ENCODE data around the gene SLC16A6.
"Not testable (repeated sequence)": the region's sequence is repeated elsewhere in the genome, so short reads cannot be mapped to it uniquely, and the experiment has no call there.

The SLC16A6 gene

GRCh38 chr17:68289936-68290267, 1.0 kb downstream of the SLC16A6 start:
- DNase-seq (ENCODE audit: low spot score), result no peak

DNA sequence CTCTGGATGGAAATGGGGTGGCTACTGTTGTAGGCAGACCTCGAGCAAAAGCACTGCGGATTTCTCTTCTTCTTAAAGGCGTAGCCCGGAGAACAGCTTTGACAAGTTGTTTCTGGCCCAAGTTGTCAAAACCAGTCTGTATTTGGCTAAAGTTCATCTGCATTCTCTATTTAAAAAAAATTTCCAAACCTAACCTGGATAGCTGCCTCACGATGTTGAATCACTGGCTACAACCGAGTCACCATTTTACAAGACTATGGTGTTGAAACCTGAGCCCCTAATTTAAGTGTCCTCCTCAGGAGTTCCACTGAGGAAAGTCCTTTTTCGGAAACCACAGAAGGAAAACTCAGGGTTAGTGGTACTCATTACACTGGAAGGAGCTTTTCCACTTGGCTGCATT, 1.5 kb downstream of the SLC16A6 start:
- no peak for DNase-seq (ENCODE audit: low spot score)

DNA sequence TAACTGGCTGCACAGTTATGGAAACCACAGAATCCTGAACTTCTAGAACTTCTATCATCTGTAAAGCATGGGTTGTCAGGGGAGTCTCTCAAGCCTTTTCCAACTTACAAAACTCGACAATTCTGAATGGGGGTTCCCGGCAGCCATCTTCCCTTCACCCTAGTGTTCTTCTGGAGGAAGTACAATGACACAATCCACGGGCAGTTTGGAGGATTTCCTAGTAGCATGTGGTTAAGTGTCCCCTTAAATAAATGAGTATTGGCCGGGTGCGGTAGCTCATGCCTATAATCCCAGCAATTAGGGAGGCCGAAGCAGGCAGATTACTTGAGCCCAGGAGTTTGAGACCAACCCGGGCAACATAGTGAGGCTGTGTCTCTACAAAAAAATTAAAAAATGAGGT, 2.1 kb downstream of the SLC16A6 start:
- no peak for DNase-seq (ENCODE audit: low spot score)

- no peak for DNase-seq (ENCODE audit: low spot score)
Measured at GRCh38 chr17:68288375-68288774, 2.6 kb downstream of the SLC16A6 start.

- DNase-seq (ENCODE audit: low spot score), result not testable (repeated sequence)
Measured at GRCh38 chr17:68281965-68282364, 9.0 kb downstream of the SLC16A6 start.

GRCh38 chr17:68277807-68278206, 13.1 kb downstream of the SLC16A6 start:
- DNase-seq (ENCODE audit: low spot score), result no peak

DNA sequence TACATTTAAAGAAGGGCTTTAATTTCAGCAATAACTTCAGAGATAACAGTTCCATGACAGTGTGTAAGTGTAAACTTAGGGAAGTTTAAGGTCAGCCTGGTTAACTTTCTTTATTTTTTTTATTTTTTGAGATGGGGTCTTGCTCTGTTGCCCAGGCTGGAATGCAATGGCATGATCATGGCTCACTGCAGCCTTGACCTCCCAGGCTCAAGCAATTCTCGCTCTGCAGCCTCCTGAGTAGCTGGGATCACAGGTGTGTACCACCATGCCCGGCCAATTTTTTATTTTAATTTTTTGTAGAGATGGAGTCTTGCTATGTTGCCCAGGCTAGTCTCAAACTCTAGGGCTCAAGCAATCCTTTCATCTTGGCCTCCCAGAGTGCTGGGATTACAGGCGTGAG, 14.6 kb downstream of the SLC16A6 start:
- DNase-seq (ENCODE audit: low spot score), result not testable (repeated sequence)

DNA sequence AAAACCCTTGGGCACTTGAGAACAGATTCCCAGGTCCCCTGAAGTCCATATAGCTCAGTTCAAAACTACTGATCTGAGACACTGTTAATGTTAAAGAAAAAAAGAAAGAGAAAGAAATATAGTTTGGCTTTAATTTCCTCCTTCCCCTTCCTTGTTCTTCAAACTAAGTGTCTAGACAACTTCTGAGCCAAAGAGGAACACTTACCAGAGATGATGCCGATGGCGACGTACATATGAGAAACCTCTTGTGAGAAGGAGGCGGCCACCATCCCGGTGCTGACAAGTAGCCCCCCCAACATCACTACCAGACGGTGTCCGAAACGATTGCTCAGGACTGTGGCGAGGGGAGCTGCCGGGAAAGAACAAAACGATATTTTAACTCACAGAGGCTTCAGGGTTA, 17.2 kb downstream of the SLC16A6 start:
- DNase-seq (ENCODE audit: low spot score), result no peak

GRCh38 chr17:68265833-68266232, 25.1 kb downstream of the SLC16A6 start:
- DNase-seq (ENCODE audit: low spot score), result not testable (repeated sequence)

GRCh38 chr17:68263101-68263681, 27.7 kb downstream of the SLC16A6 start:
- peak; percentile 57 for DNase-seq (ENCODE audit: low spot score)

GRCh38 chr17:68262467-68262866, 28.5 kb downstream of the SLC16A6 start:
- DNase-seq (ENCODE audit: low spot score), result not testable (repeated sequence)

- DNase-seq (ENCODE audit: low spot score), result no peak
Measured at GRCh38 chr17:68260051-68260762, 30.7 kb downstream of the SLC16A6 start.

GRCh38 chr17:68259648-68259951, 31.3 kb downstream of the SLC16A6 start:
- not testable (repeated sequence) for DNase-seq (ENCODE audit: low spot score)

GRCh38 chr17:68258890-68259647, 31.9 kb downstream of the SLC16A6 start:
- DNase-seq (ENCODE audit: low spot score), result not testable (repeated sequence)

DNA sequence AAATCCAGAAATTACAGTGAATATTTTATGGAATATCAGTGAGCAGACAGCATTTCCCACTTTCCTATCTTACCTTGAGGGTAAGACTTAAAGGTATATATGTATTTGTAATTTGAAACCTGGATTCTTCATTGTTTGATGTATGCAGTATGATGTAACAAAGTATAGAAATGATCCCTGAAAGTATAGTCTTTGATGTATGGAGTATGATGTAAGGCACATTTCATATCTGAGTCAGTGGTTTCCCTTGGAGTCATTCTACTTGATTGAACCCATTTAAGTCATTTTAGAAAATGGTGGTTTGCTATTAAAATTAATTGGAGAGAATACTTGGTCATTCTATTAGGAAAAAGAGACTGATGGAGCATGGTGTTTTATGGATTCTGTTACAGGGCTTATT, 33.0 kb downstream of the SLC16A6 start:
- DNase-seq (ENCODE audit: low spot score), result no peak

DNA sequence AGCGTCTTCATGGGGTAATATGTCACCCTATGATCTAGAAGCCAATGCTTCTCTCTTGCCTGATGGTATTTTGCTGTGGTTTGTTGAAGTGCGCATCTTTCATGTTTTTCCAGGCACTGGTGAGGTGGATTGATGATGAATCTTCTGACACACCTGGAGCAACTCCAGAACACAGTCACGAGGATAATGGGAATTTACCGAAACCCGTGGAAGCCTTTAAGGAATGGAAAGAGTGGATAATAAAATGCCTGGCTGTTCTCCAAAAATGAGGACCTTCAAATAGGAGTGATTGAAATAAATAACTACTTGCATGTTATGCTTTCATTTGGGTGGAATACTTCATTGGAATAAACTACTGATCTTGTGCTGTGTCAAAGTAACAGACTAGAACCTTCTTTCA, 34.2 kb downstream of the SLC16A6 start:
- not testable (repeated sequence) for DNase-seq (ENCODE audit: low spot score)

DNA sequence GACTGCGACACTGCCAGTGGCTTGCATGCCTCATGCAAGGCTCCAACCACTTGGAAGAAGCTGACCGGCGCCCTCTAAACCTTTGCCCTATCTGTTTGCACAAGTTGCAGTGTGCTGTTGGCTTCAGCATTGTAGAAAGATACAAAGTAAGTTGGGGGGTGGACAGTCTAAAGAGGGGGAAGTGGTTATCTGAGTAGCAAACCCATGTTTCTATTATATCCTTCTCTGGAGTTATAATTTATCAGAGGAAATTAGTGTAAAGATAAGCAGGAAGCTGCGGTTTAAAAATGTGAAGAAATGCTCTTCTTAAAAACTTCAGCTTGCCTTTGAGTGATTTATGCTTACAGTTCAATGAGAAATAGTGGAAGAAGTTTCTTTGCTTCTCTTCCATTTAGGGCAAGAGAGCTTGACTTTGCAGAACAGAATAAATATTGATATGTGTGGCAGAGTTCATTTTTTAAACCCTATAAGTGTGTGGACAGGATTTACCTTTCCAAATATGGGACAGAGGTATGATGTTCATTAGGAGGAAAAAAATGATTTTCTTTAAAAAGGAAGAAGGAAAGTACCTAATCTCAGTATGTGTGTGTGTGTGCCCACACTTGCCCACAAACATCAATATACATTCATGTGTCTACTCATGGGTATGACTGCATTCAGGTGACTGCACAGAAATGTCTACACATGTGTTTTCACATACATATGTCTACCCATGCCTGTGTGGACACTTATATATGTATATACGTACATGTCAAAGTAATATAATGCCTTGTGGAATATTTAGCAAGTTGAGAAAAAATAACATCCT, 35.0 kb downstream of the SLC16A6 start:
- DNase-seq (ENCODE audit: low spot score), result no peak

DNA sequence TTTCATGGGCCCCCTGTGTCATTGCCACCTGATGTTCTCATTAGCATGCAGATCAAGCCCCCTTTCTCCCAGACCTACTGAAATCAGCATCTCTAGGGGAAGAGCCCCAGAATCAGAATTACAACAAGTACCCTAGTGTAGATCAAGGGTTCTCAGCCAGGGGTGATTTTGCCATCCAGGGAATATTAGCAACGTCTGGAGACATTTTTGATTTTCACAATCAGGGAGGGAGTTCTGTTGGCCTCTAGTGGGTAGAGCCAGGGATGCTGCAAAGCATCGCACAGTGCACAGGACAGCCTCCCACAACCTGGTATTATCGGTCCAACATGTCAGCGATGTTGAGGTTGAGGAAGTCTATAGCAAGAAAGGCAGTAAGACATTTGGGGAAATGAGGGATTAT, 35.8 kb downstream of the SLC16A6 start:
- no peak for DNase-seq (ENCODE audit: low spot score)

- not testable (repeated sequence) for DNase-seq (ENCODE audit: low spot score)
Measured at GRCh38 chr17:68253426-68253825, 37.5 kb downstream of the SLC16A6 start.

DNA sequence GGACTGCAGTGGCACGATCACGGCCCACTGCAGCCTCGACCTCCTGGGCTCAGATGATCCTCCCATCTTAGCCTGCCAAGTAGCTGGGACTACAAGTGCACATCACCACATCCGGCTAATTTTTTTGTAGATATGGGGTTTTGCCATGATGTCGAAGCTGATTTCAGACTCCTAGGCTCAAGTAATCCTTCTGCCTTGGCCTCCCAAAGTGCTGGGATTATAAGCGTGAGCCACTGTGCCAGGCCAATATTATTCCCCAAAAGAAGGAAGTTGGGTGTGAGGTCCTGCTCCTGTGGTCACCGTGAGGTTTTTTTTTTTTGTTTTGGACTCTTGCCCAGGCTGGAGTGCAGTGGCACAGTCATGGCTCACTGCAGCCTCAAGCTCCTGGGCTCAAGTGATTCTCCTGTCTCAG, 41.6 kb downstream of the SLC16A6 start:
- DNase-seq (ENCODE audit: low spot score), result no peak

DNA sequence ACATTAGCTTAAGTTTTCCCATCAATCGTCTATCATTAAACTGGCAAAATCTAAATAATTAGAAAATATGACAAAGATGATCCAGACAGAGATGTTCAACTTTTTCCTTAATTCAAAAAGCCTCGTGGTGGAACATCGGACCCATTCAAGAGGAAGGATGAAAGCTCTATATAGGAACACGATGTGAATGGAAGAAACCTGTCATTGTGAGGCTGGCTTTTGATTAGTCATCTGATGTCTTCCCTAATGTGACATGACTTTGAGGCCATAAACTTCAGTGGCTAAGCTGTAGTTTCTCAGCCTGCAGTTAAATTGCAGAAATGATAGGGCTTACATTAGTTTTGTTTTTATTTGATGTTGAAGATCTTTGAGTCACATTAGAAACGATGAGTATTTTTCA, 42.0 kb downstream of the SLC16A6 start:
- DNase-seq (ENCODE audit: low spot score), result peak; percentile 51

DNA sequence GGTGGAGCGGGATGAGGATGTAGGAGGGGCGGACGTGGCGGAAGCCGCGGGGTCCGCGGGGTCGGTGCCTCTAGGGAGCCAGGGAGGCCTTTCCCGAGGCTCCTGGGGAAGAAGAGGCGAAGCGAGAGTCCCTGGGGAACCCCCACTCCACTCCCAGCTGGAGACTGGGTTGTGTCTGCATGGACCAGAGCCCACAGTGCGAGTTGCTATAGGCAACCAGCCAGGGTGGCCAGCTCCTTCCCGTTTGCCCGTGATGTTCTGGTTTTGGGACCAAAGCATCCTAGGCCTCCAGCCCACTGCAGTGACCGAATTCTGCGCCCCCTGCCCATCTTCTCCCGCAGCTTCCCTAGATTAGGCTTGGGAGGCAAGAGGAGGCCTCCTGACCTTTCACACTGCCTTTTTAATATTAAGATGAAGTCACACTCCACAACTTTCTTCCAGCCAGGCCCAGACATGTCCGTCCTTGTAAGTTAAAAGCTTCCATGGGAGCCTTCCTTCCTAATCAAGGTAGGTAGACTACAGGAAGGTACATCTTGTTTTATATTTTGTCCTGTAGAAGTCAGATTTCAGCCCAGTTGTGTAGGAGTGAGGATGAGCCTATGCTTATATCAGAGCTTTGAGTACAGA, 42.6 kb downstream of the SLC16A6 start:
- DNase-seq (ENCODE audit: low spot score), result peak; percentile 68

All from pons (tissue), 1 donor.